SK-N-SH (cell line): ENCODE data around the gene MICALL1. TPM values are rescaled to one million over a fixed set of nuclear protein-coding genes. Genes with fewer than 3 reads are reported as not detected.

Source experiments
- CTCF ChIA-PET: fragments of 300-600, 350-600 bp; formaldehyde crosslinking; extraction: SDS; loops from one replicate; lab custom pipeline; 2021; lab: Yijun Ruan, JAX
- POLR2A ChIA-PET: fragments of 350-600 bp; sonication (Branson Sonifier 250); formaldehyde crosslinking; extraction: SDS; loops from one replicate; lab custom pipeline; 2020; ENCODE audit warnings: antibody characterized with exemption, inconsistent platforms; lab: Yijun Ruan, JAX
- DNase-seq: peaks from one replicate; pipeline ENCODE4 v3.0.0; 2012
- H2AFZ ChIP-seq: fragments of 200-600 bp; sonication (generic); 2 replicates; pipeline ENCODE4 v1.8.1; 2016; ENCODE audit warnings: antibody characterized with exemption, mild to moderate bottlenecking, low read depth
- H3F3A ChIP-seq: fragments of 200-600 bp; sonication (generic); replicated peaks from 2 replicates; pipeline ENCODE3; 2016; ENCODE audit warnings: antibody characterized with exemption, mild to moderate bottlenecking; ENCODE audit not compliant: insufficient read depth
- H3K27ac ChIP-seq, 2 experiments: fragments of 200-500 bp in 1 of 2; fragments of 200-600 bp in 1 of 2; sonication (Bioruptor generic) in 1 of 2; sonication (generic), shearing (Covaris generic) in 1 of 2; 2 replicates each; pipeline versions ENCODE4 v1.5.1 to v1.6.1; 2014 to 2016; ENCODE audit warnings: low read depth in 2 of 2, inconsistent platforms in 1 of 2, low read length in 1 of 2, mild to moderate bottlenecking in 1 of 2, mixed read lengths in 1 of 2
- H3K27me3 ChIP-seq: fragments of 200-600 bp; sonication (generic), shearing (Covaris generic); 2 replicates; pipeline ENCODE4 v1.6.1; 2016; ENCODE audit warnings: mixed run types; ENCODE audit not compliant: insufficient read depth
- H3K36me3 ChIP-seq, 2 experiments: fragments of 200-500 bp in 1 of 2; fragments of 200-600 bp in 1 of 2; sonication (Bioruptor generic) in 1 of 2; sonication (generic) in 1 of 2; replicated peaks in 1 of 2; 2 replicates each; pipeline versions ENCODE3 to v1.5.1; 2014 to 2016; ENCODE audit warnings: low read length in 1 of 2, mild to moderate bottlenecking in 1 of 2; ENCODE audit not compliant: insufficient read depth in 2 of 2, control insufficient read depth in 1 of 2
- H3K4me1 ChIP-seq, 2 experiments: fragments of 200-500 bp in 1 of 2; fragments of 200-600 bp in 1 of 2; sonication (Bioruptor generic) in 1 of 2; sonication (generic), shearing (Covaris generic) in 1 of 2; 2 replicates each; pipeline versions ENCODE4 v1.5.1 to v1.6.1; 2014 to 2016; ENCODE audit warnings: low read depth in 1 of 2, low read length in 1 of 2, mixed run types in 1 of 2; ENCODE audit not compliant: insufficient read depth in 2 of 2, control insufficient read depth in 1 of 2
- H3K4me2 ChIP-seq: fragments of 200-600 bp; sonication (generic), shearing (Covaris generic); 2 replicates; pipeline ENCODE4 v1.6.1; 2017; ENCODE audit warnings: mixed run types
- H3K4me3 ChIP-seq, 2 experiments: fragments of 200-500 bp in 1 of 2; fragments of 200-600 bp in 1 of 2; sonication (Bioruptor generic) in 1 of 2; sonication (generic), shearing (Covaris generic) in 1 of 2; 2 replicates each; pipeline versions ENCODE4 v1.5.1 to v1.8.1; 2014 to 2016; ENCODE audit warnings: low read depth in 2 of 2, inconsistent platforms in 1 of 2, low read length in 1 of 2, mild to moderate bottlenecking in 1 of 2, mixed read lengths in 1 of 2, moderate library complexity in 1 of 2
- H3K79me2 ChIP-seq: fragments of 200-600 bp; sonication (generic); 2 replicates; pipeline ENCODE4 v1.8.1; 2017; ENCODE audit warnings: mild to moderate bottlenecking; ENCODE audit not compliant: insufficient read depth
- H3K9ac ChIP-seq: fragments of 200-600 bp; sonication (generic); 2 replicates; pipeline ENCODE4 v1.6.1; 2017; ENCODE audit warnings: mixed run types
- H3K9me2 ChIP-seq: fragments of 200-600 bp; sonication (generic); 2 replicates; pipeline ENCODE4 v1.6.1; 2017; ENCODE audit warnings: mixed run types
- H3K9me3 ChIP-seq: fragments of 200-600 bp; sonication (generic); 2 replicates; pipeline ENCODE4 v1.6.1; 2017; ENCODE audit warnings: mixed run types, mild to moderate bottlenecking, moderate library complexity
- H4K20me1 ChIP-seq: fragments of 200-600 bp; sonication (generic); 2 replicates; pipeline ENCODE4 v1.6.1; 2017; ENCODE audit warnings: mild to moderate bottlenecking, mixed run types; ENCODE audit not compliant: insufficient read depth
- CHD2 ChIP-seq: fragments of 150-350 bp; IDR thresholded peaks from 2 replicates; pipeline ENCODE4 v1.6.1; 2018; ENCODE audit warnings: low read length; ENCODE audit not compliant: partially characterized antibody
- ELF1 ChIP-seq: IDR thresholded peaks from 2 replicates; pipeline ENCODE4 v1.4.0; 2012
- EP300 ChIP-seq, 2 experiments: IDR thresholded peaks; 2 replicates each; pipeline versions ENCODE4 v1.4.0 to v1.6.1; 2012; ENCODE audit warnings: borderline replicate concordance in 1 of 2, low read depth in 1 of 2, low read length in 1 of 2
- EZH2phosphoT487 ChIP-seq: fragments of 200-600 bp; sonication (generic); IDR thresholded peaks from 2 replicates; pipeline ENCODE4 v1.6.1; 2017; ENCODE audit warnings: low read depth, mixed run types, mild to moderate bottlenecking, antibody characterized with exemption, moderate library complexity, borderline replicate concordance
- GATA2 ChIP-seq: sonication (generic); formaldehyde crosslinking; IDR thresholded peaks from 2 replicates; pipeline ENCODE4 v1.5.0; 2020; ENCODE audit warnings: mild to moderate bottlenecking, missing genetic modification reagents
- JUND ChIP-seq: IDR thresholded peaks from 2 replicates; pipeline ENCODE4 v1.4.0; 2012
- MAX ChIP-seq: IDR thresholded peaks from 2 replicates; pipeline ENCODE4 v1.4.0; 2012; ENCODE audit warnings: low read depth
- NFIC ChIP-seq: IDR thresholded peaks from 2 replicates; pipeline ENCODE4 v1.4.0; 2012; ENCODE audit warnings: borderline replicate concordance
- NRF1 ChIP-seq: IDR thresholded peaks from 2 replicates; pipeline ENCODE4 v1.6.1; 2012; ENCODE audit warnings: low read depth, mild to moderate bottlenecking, low read length
- POLR2AphosphoS5 ChIP-seq: IDR thresholded peaks from 2 replicates; pipeline ENCODE4 v1.6.1; 2012; ENCODE audit warnings: low read depth, low read length
- RAD21 ChIP-seq: IDR thresholded peaks from 2 replicates; pipeline ENCODE4 v1.6.1; 2012; ENCODE audit warnings: mild to moderate bottlenecking, low read length
- RCOR1 ChIP-seq: fragments of 150-350 bp; IDR thresholded peaks from 2 replicates; pipeline ENCODE4 v1.6.1; 2017; ENCODE audit warnings: antibody characterized with exemption, low read length
- RFX5 ChIP-seq: IDR thresholded peaks from 2 replicates; pipeline ENCODE4 v1.6.1; 2012; ENCODE audit warnings: mild to moderate bottlenecking, improper control_type of control experiment, low read length
- SMC3 ChIP-seq: IDR thresholded peaks from 2 replicates; pipeline ENCODE4 v1.6.1; 2012; ENCODE audit warnings: low read depth, low read length, improper control_type of control experiment
- TAF1 ChIP-seq: IDR thresholded peaks from 2 replicates; pipeline ENCODE4 v1.6.1; 2012; ENCODE audit warnings: low read depth, mild to moderate bottlenecking, low read length, moderate library complexity, borderline replicate concordance
- TEAD4 ChIP-seq: IDR thresholded peaks from 2 replicates; pipeline ENCODE4 v1.4.0; 2012; ENCODE audit warnings: mild to moderate bottlenecking, borderline replicate concordance; ENCODE audit not compliant: insufficient read depth
- YY1 ChIP-seq: IDR thresholded peaks from 2 replicates; pipeline ENCODE4 v1.4.0; 2012; ENCODE audit warnings: low read depth, mild to moderate bottlenecking
- WGBS: methylation state at CpG from one replicate; pipeline ENCODE4 v1.1.6; 2017; ENCODE audit warnings: low lambda C conversion rate; 5-methylcytosine and 5-hydroxymethylcytosine counted together
- polyA plus RNA-seq, 3 experiments: library from polyadenylated mRNA; depleted of rRNA; stranded (reverse); fragments of >200 nt; gene quantifications; 2 replicates each; pipeline ENCODE4 v1.2.3, GENCODE V29; 2012
- TF ChIP-seq, protein P1 (sequence below): IDR thresholded peaks from 2 replicates; pipeline ENCODE4 v1.6.1; 2012; ENCODE audit warnings: mild to moderate bottlenecking, low read depth, low read length, moderate library complexity

MICALL1 gene
- polyA plus RNA-seq, 1 of the 3 experiments (the other 2 are of a cell fraction) = 12.9 TPM

DNA sequence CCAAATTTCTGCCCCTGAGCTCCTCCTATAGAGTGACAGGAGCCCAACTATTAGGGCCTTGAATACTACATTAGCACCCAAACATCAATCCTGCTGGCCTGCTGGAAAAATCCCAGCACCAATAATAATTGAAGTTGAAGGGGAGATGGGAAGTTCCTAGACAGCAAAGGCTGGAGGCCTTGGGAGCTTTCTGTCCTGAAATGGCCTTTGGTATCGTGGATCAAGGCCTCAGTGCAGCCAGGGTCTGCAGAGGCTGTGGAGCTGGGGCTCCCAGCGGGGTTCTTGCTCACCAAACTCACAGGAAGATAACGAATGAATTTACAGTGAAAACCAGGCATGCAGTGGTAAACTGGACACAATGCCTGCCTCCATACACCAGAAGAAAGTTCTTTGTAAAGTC lies 9.2 kb upstream of the MICALL1 start:
- Histone ChIP-seq H3K9me3 (no peaks in the 10 kb centered on the region), H4K20me1 (no peaks in the 10 kb centered on the region), H3K27me3 (no peaks in the 10 kb centered on the region), H3K36me3 (peaks cover 0 to 3% of the 10 kb centered on the region in 2 experiments), H2AFZ (no peak overlapping the region), H3K4me1 (peaks cover 12 to 13% of the 10 kb centered on the region in 2 experiments; a peak in 2 of 4 replicates), H3K9me2 (no peaks in the 10 kb centered on the region)
- CTCF ChIA-PET = interaction anchor here (1.0 to 3.1 kb wide), 5 partner anchors 13 to 79 kb away, joined by 3 to 9 read pairs (median 5); partner anchors contain the start of gene GALR3
- 100% methylated on average over 3 of the region's 3 CpGs for WGBS
- no peak for TF ChIP-seq YY1
- no peak for TF ChIP-seq CHD2
- TF ChIP-seq ELF1 = no peak
- TF ChIP-seq TEAD4 = no peak
- TF ChIP-seq RAD21 = no peak
- no peak for TF ChIP-seq GATA2
- TF ChIP-seq NFIC = no peak
- TF ChIP-seq SMC3 = no peak
- TF ChIP-seq NRF1 = no peak
- TF ChIP-seq RCOR1 = no peak
- no peak for TF ChIP-seq JUND
- TF ChIP-seq EP300 (IDR thresholded peaks at IDR 0.05; ENCODE audit: borderline replicate concordance in 1 of 2, low read depth in 1 of 2, low read length in 1 of 2) = no peak
- TF ChIP-seq EZH2phosphoT487 = no peak
- TF ChIP-seq TAF1 = no peak
- no peak for TF ChIP-seq RFX5
- TF ChIP-seq MAX = no peak
- no peak for TF ChIP-seq POLR2AphosphoS5
- TF ChIP-seq, protein P1, sequence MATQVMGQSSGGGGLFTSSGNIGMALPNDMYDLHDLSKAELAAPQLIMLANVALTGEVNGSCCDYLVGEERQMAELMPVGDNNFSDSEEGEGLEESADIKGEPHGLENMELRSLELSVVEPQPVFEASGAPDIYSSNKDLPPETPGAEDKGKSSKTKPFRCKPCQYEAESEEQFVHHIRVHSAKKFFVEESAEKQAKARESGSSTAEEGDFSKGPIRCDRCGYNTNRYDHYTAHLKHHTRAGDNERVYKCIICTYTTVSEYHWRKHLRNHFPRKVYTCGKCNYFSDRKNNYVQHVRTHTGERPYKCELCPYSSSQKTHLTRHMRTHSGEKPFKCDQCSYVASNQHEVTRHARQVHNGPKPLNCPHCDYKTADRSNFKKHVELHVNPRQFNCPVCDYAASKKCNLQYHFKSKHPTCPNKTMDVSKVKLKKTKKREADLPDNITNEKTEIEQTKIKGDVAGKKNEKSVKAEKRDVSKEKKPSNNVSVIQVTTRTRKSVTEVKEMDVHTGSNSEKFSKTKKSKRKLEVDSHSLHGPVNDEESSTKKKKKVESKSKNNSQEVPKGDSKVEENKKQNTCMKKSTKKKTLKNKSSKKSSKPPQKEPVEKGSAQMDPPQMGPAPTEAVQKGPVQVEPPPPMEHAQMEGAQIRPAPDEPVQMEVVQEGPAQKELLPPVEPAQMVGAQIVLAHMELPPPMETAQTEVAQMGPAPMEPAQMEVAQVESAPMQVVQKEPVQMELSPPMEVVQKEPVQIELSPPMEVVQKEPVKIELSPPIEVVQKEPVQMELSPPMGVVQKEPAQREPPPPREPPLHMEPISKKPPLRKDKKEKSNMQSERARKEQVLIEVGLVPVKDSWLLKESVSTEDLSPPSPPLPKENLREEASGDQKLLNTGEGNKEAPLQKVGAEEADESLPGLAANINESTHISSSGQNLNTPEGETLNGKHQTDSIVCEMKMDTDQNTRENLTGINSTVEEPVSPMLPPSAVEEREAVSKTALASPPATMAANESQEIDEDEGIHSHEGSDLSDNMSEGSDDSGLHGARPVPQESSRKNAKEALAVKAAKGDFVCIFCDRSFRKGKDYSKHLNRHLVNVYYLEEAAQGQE = no peak
- TF ChIP-seq, all 33 proteins: peak for 0
- Histone ChIP-seq H3K27ac (no peak overlapping the region), H3K79me2 (no peaks in the 10 kb centered on the region), H3K9ac (no peak overlapping the region), H3K4me3 (no peak overlapping the region), H3K4me2 (no peak overlapping the region), H3F3A (peaks cover 8% of the 10 kb centered on the region)
- DNase-seq = no peak
- POLR2A ChIA-PET = interaction anchor here (2.7 kb wide), 1 partner anchor 9 kb away, joined by 9 read pairs; the partner anchor contains the start of gene MICALL1
